IPS-NIHi7 (cell line): Measurements from ENCODE around the gene NKAIN4.
"Not testable (repeated sequence)": the region's sequence is repeated elsewhere in the genome, so short reads cannot be mapped to it uniquely, and the experiment has no call there.

Source experiments
- DNase-seq: peaks from one replicate; pipeline ENCODE4 v3.0.0; 2012; ENCODE audit warnings: mixed read lengths; ENCODE audit errors: extremely low spot score

The NKAIN4 gene

GRCh38 chr20:63257629-63258028, 3.4 kb upstream of the NKAIN4 start:
- DNase-seq, result no peak

GRCh38 chr20:63256954-63257353, 2.7 kb upstream of the NKAIN4 start:
- no peak for DNase-seq

- no peak for DNase-seq
Measured at GRCh38 chr20:63255931-63256704, 1.9 kb upstream of the NKAIN4 start.

- peak; percentile 67 for DNase-seq
Measured at GRCh38 chr20:63254606-63255384, 532 bp upstream of the NKAIN4 start.

DNA sequence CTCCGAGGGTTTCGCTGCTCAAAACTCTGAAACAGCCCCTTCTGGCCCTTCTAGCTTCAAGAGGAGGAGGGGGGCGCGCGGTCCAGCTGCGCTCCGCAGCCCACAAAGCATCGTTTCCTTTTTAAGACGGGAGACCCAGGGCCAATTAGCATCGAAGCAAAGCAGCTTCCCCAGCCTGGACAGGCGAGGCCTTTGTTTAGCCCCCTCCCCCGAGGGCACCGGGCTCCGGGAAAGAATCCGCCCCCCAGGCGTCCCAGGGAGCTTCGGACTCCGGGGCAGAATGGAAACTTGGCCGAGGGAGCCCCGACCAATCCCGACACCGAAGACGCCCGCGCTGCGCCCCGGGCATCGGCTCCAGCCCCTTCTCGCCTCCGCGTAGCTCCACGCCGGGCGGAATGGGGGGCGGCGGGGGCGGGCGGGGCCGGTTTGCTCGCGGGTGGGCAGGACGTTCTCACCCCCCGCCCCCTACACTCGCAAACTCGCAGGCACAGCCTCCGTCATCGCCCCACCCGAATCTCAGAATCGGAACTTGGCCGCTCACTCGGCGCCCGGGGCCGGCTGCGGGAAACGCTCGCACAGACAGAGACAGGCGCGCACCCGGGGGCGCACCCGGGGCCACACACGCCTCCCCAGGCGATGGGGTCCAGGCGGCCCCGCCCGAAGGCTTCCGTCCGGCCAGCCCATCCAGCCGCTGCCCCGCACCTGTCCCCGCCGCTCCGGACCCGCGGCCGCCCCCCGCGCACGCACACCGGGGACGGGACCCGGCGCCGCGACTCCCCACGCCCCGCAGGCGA, 628 bp downstream of the NKAIN4 start:
- peak; percentile 85 for DNase-seq

DNA sequence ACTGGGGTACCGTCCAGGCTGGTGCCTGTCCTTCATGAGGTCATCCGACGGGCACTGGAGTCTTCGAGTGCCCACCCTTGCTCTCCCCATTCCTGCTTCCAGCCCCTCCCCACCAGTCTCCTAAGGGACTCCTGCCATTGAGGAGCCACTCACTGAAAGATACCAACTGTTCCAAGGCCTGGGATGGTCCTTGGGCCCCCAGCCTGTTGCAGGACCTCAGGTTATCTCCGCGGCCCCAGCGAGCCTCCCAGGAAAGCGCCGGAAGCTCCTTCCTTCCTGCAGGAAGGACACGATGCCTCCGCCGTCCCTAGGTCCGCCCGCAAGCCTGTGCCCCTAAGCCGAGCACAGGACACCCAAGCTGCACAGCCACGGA, 1.2 kb downstream of the NKAIN4 start:
- no peak for DNase-seq

GRCh38 chr20:63252284-63252711, 2.0 kb downstream of the NKAIN4 start:
- no peak for DNase-seq

- DNase-seq, result not testable (repeated sequence)
Measured at GRCh38 chr20:63251350-63251749, 2.9 kb downstream of the NKAIN4 start.

GRCh38 chr20:63249891-63250290, 4.4 kb downstream of the NKAIN4 start:
- DNase-seq, result no peak

- DNase-seq, result no peak
Measured at GRCh38 chr20:63248835-63249591, 5.2 kb downstream of the NKAIN4 start.

GRCh38 chr20:63247671-63248228, 6.5 kb downstream of the NKAIN4 start:
- no peak for DNase-seq

DNA sequence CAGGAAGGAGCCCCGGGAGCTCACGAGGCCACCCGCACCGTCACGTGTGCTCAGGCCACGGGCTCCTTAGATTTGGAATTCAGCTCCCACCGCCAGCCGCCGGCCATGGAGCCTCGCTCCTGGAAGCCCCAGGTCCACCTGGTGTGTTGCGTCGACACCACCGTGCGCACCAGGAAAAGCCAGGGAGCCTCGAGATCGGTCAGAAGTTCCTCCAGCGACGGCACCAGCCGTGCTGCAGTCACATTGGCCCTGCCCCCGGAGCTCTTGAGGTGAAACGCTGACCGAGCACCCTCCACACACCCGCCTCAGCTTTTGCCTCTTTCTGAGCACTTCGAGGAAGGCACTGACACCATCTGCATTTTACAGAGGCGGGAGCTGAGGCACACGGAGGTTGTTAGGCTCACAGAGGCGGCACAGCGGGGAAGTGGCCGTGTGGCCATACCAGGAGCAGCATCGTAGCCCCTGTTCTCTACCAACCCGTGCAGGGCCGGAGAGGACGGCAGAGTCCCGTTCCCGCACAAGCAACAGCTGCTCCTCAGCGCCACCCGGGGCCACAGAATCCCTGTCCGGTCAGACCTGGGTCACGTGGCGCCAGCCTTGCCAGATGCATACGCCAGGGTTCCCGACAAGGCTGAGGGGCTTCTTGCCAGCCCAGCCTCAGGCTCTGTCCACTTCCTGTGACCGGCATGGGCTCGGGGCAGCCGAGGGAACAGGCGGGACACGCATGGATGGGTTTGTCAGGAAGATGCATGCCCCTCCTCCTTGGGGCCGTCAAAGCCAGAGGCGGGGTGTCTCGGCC, 7.6 kb downstream of the NKAIN4 start:
- peak; percentile 49 for DNase-seq

DNA sequence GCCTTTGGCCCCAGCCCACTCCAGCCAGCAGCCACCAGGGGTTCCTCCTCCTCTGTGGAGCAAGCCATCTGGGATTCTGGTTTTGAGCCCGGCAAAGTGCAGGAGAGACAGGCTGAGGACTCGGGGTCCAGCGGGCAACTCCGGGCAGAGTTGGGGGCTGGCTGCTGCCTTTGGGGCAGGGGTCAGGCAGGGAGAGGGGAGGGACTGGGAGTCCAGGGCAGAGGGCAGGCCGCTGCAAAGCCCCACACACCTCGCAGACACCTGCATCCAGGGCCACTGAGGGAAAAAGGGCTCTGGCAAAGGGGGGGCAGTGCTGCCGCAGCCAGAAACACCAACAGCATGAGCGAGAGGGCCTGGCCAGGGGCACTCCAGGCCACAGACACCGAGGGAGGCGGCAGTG, 9.8 kb downstream of the NKAIN4 start:
- DNase-seq, result no peak

DNA sequence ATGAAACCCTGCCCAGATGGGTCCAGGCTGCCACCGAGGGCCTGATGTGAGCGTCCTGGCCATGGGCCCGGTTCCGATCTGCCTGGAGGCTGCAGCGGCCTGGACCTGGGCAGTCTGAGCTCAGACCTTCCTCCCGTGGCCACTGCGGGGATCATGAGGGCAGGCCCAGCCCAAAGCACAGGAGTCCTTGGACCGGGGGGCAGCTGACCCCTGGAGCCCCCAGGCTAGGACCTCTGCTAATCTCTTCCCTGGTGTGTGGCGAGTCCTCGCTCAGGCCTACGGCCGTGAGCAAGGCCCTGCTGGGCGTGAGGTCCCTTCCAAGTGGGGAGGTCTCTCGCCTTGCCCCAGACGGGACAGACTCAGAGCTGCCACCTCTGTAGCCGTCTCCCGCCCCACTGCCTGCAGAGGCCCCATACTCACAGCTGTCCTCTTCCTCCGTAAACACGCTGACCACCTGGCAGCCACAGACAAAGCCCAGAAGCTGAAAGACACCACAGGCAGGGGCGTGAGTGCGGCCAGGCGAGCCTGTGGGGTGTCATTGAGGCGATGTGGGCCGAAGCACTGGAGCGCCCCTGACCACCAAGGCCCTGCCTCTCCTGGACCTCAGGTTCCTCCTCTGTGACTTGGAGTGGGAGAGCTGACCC, 10.5 kb downstream of the NKAIN4 start:
- DNase-seq, result no peak

DNA sequence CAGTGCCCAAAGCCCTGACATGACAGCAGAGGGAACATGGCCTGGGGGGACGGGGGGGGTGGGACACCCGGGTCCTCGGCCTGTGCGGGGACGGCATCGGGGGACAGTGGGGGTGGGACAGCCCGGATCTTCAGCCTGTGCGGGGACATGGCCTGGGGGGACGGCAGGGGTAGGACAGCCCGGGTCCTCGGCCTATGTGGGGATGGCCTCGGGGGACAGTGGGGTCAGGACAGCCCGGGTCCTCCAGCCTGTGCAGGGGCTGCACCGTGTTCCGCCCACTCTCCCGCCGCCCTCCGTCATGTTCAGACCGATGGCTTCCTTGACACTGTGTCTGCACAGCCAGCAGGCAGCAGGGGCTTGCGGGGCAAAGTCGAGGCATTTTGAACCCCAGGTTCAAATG, 11.5 kb downstream of the NKAIN4 start:
- no peak for DNase-seq

DNA sequence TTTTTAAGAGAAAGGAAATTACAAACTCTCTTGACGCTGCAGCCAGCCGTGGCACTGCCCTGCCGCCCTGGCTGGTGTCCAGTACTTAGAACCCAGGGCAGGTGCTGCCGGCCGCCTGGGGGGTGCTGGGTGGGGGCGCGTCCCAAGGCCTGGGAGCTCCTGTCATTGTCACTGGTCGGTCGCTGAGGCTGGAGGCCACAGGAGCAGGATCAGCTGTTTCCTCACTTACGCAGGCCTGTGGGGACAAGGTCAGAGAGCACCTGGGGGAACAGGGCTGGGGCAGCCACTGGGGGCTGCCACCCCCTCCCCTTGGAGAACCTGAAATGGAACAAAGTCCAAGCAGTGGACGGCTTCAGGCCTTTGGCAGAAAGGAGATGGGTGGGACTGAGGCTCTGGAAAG, 13.0 kb downstream of the NKAIN4 start:
- DNase-seq, result no peak

- no peak for DNase-seq
Measured at GRCh38 chr20:63240004-63240403, 14.3 kb downstream of the NKAIN4 start.

DNA sequence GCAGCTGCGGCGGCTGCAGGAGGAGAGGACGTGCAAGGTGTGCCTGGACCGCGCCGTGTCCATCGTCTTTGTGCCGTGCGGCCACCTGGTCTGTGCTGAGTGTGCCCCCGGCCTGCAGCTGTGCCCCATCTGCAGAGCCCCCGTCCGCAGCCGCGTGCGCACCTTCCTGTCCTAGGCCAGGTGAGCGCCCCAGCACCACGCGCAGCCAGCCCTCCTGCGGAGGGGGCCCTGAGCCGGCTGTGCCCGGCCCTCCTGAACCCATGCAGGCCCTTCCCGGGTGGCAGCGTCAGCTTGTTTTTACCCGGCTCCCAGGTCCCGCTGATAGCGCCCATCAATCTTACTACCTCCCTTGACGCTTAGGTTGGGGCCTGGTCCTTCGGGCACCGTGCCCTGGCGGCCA, 14.8 kb downstream of the NKAIN4 start:
- DNase-seq, result no peak

DNA sequence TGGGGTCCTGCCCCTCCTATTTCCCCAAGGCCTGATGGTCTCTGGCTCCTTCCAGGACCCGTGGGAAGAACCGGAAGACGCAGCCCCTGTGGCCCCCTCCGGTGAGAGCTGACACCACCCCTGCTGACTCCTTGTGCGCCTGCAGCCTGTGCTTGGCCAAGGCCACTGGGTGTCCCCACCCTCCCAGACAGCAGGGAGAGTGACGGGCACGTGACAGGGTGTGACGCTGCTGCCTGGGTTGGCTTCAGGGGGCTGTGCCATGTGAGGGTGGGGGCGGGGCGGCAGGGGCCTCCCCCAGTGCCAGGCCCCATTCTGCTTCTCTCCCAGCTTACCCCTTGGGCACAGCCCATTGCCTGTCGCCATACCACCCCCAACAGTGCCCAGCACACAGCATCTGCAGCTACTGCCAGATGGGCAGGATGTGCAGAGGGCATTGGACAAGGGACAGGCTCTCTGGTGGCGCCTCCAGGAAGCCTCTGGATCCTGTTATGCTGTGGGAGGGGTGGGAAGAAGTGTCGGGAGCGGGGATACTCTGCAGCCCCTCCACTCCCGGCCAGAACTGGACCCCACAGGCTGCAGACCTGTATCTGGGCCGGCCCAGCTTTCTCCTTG, 15.6 kb downstream of the NKAIN4 start:
- DNase-seq, result no peak

DNA sequence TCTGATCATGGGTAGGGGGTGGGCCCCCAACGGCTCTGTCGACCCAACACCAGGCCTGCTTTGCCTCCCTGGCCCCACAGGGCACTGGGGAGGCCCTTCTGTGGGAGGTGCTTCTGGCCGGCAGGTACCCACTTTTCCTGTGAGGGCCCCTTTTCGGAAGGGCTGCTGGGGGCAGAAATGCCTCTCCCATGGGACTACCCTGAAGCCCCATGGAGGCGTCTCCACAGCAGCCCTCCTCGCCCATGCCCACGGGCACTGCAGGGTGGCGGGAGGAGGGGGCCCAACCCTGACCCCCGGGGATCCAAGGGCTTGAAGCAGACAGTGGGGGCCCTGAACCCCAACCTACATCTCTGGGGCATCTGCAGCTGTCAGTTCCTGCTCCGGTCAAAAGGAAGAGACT, 16.2 kb downstream of the NKAIN4 start:
- DNase-seq, result no peak
